ENCODE data around the gene ESYT1.
"Not testable (repeated sequence)": the region's sequence is repeated elsewhere in the genome, so short reads cannot be mapped to it uniquely, and the experiment has no call there.

Gene ESYT1

GRCh38 chr12:56156464-56157200, 28.6 kb downstream of the ESYT1 start:
- DNase-seq: not testable (repeated sequence)

DNA sequence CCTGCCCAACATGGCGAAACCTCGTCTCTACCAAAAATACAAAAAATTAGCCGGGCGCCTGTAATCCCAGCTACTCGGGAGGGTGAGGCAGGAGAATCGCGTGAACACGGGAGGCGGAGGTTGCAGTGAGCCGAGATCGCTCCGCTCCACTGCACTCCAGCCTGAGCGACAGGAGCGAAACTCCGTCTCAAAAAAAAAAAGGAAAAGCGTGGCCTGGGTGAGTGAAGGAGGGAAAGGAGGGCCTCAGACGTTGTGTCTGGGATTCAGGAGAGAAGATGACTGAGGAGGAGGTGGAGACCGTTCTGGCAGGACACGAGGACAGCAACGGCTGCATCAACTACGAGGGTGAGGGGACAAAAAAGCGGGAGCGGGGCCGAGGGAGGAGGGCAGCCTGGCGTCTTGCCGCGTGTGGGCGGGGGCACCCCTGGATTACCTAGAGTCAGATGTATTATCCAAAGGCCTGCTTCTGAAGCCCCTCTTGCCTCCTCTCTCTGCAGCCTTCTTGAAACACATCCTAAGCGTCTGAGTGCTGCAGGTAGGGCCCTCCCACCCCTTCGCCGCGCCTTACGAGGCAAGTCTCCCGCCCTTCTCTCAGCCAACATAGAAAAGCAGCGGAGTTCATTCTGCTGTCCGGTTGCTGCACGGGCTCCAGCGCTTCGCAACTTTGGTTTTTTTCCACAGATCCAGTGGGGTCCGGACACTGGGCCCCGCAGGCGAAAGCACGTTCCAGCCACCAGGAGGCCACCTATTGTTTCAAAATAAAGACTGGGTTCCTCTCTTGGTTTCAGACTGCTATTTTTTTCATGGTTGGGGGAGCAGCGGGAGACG, 29.3 kb downstream of the ESYT1 start:
- peak; percentile 92 for DNase-seq

DNA sequence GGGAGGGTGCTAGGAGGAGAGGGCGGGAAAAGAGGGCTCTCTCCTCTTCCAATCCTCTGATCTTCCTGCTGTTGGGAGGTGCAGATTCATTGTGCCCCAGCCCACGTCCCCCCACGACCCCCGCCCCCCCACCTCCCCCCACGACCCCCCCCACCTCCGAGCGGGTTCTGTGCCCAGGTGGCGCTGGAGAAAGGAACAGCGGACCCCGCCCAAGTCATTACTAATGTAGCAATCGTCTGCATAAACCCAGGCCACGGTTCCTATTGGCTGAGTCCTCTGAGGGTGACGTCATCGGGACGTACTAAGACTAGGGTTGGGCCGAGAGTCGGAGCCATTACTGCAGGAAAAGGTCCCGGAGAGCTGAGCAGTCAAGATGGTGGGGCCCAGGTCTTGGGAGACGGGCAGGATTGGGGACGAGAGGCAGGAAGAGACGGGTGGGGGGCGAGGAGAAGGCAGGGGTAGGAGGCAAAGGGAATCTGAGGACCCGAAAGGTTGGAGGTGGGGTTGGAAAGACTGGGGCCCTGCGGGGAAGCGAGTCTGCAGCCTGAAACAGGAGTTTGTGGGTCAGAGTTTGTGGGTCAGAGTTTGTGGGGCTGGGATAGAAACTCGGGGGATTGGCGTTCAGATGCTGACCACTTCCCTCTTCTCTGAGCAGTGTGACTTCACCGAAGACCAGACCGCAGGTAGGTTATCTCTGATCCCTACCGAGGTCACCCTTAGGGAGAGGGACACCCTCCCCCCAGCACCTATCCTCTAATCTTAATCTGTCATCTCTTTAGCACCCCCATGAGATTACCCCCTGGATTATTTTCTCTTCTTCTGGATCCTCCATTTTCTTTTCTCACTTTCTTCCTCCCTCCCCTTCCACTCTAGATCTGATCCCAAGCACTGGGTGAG, 30.2 kb downstream of the ESYT1 start, which contains the start of gene MYL6:
TSS of gene MYL6 (plus strand) at position 331 of the 897 bp plus-strand sequence. CDS start at position 374, 43 bp downstream.
- DNase-seq: peak; percentile 97

- peak; percentile 83 for DNase-seq
Measured at GRCh38 chr12:56158926-56159461, 30.9 kb downstream of the ESYT1 start.

- DNase-seq: no peak
Measured at GRCh38 chr12:56159482-56160192, 31.6 kb downstream of the ESYT1 start.

- DNase-seq: no peak
Measured at GRCh38 chr12:56160193-56160763, 32.2 kb downstream of the ESYT1 start.

DNA sequence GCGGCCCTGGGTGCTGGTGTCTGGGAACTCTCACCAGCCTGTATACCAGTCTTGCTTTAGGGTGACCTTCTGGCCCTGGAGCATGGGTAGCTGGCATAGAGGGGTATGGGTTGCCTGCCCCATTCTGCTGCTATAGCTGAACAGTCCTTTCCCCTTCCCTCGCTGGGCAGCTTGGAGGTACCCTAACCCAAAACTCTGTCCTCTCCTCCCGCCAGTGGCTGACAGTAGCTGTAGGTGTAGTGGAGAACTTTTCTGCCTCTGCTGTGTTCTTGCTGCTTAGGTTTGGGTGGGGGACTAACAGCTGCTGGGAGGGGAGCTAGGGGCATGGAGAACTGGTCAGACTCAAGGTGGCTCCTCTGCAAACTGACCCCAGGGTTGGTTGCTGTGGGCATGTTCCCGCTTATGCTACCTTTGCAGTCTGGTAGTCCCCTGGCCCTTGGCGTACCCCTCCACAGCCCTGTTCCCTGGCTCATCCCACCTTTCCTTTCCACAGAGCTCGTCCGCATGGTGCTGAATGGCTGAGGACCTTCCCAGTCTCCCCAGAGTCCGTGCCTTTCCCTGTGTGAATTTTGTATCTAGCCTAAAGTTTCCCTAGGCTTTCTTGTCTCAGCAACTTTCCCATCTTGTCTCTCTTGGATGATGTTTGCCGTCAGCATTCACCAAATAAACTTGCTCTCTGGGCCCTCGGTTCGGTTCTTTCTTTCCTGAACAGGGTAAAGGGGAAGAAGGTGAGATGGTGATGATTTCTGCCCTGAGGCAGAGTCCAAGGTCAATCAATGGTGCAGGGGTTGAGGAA, 33.0 kb downstream of the ESYT1 start:
- DNase-seq: no peak

GRCh38 chr12:56161690-56162351, 33.8 kb downstream of the ESYT1 start:
- DNase-seq: no peak

DNA sequence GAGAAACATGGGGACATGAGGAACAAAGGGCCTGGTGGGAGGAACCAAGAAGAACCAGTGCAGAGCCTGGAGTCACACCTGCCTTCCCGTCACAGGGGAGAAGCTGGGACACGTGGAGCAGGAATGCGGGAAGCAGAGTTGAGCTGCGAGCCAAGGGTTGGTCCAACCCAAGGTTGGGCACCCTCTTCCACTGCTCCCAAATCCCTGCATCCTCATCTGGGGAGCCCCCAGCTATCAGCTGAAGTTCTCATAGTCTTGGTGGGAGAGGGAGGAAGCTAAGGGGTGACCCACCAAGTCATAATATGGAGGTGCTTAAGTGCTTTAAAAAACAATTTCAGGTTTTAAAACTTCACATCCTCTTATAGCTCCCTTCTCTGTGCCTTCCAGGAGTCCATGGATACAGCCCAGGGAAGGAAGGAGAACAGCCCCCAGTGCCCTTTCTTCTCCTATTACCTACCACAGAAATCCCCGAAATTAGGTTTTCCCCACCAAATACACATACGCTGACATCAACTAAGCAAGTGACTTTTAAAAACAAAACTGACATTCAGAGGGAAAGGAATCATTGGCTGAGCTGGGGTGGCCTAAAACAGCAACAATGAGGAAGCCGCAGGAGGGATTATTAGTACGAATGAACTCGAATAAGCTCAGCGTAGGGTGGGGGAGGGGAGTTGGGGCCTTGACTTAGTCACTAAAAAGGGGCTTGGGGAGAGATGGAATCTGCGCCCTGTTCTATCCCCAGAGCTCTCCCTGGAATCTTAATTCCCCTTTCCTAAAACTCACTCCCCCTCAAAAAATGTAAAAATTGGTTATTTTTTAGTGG, 34.6 kb downstream of the ESYT1 start:
- no peak for DNase-seq

- DNase-seq: no peak
Measured at GRCh38 chr12:56163533-56164344, 35.7 kb downstream of the ESYT1 start.

DNA sequence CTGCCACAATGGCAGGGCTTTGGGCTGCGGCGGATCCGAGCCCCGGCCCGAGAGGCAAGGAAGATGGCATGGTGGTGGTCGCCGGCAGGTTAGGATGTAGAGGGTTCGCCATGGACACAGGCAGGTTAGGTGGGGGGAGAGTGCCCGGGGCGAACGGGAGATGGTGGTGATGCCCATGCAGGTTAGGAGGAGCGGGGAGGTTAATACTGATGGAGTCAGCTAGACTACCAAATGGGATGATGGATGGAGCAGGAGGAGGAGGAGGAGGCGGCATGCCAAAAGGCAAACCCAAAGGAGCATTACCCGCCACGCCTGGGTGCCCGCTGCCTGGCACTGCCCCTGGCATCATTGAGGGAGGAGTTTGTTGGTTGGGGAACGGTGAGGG, 36.3 kb downstream of the ESYT1 start:
- DNase-seq: no peak

- DNase-seq: peak; percentile 64
Measured at GRCh38 chr12:56165369-56165768, 37.3 kb downstream of the ESYT1 start.

DNA sequence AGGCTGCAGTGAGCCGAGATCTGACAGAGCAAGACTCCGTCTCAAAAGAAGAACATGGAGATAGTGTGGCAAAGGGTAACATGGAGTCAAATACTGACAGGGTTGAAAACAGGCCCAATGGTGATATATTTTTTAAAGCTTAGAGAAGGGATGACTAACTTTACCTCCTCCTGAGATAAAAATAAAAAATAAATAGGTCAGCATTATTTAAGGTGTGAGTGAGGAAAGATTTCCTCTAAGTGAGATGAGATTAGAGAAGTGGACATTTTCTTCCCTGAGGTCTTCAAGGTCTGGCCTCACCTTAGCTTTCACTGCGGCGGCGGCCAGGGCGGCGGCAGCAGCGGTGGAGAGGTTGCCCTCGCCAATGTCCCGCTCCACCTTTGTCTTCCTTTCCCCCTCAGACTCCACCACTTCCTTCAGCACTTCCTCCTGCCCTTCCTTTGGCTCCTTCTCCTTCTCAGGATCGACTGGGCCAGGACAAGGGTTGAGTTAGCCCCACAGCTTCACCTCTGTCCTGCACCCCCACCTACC, 41.2 kb downstream of the ESYT1 start:
- no peak for DNase-seq

- no peak for DNase-seq
Measured at GRCh38 chr12:56172839-56173238, 44.8 kb downstream of the ESYT1 start.

GRCh38 chr12:56178347-56178746, 50.3 kb downstream of the ESYT1 start:
- no peak for DNase-seq

DNA sequence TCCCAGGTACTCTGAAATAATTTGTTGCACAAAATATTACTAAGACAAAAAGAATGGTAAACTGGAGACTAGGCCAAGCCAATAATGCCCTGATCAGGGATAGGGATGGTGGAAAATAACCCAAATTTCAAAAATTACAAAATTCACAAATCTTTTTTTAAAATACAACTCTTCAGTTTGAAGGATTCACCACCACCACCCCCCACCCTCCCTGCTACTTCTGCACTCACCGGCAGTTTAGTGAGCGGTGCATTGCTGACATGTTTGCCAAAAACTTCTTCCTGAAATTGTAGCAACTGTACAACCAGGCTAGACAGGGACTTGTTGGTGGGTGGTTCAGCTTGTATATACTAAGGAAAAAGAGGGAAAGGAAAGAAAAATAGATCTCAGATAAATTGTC, 58.9 kb downstream of the ESYT1 start:
- DNase-seq: no peak

- no peak for DNase-seq
Measured at GRCh38 chr12:56188131-56188777, 60.2 kb downstream of the ESYT1 start.

DNA sequence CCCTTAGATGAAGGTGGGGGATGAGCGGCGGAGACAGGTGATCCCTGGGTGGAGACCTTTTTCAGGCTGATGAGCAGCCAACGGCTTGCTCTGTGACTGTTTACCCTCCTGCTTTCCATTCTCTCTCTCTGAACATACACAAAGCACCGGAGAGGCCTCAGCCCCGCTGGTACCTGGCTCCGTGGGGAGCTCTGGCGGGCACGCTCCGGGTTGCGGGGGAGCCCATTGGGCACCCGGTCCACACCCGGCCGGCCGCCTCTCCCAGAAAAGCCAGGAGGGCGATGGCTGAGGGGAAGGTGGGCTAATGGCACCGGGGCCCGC, 60.7 kb downstream of the ESYT1 start:
- no peak for DNase-seq
